DMS 273 treated with DMSO at 0.1 percent for 48 hours (cell line): ENCODE results near the gene AKAP5.

Experiments
- DNase-seq: peaks from one replicate; lab custom pipeline; 2025; lab: John Stamatoyannopoulos, UW

Gene AKAP5

GRCh38 chr14:64465191-64465822, at the start of gene AKAP5:
AKAP5 (plus strand) TSS chr14:64465499; CDS start chr14:64468395, 2,896 bp downstream.
- no peak for DNase-seq

GRCh38 chr14:64416348-64416932, 48.9 kb upstream of the AKAP5 start:
- DNase-seq: no peak

- no peak for DNase-seq
Measured at GRCh38 chr14:64417055-64417770, 48.1 kb upstream of the AKAP5 start.

- DNase-seq: no peak
Measured at GRCh38 chr14:64417771-64418125, 47.6 kb upstream of the AKAP5 start.

- no peak for DNase-seq
Measured at GRCh38 chr14:64419003-64419402, 46.3 kb upstream of the AKAP5 start.

GRCh38 chr14:64421166-64421565, 44.1 kb upstream of the AKAP5 start:
- DNase-seq: no peak

GRCh38 chr14:64422005-64422404, 43.3 kb upstream of the AKAP5 start:
- no peak for DNase-seq

GRCh38 chr14:64422756-64423155, 42.5 kb upstream of the AKAP5 start:
- DNase-seq: no peak

GRCh38 chr14:64423987-64424386, 41.3 kb upstream of the AKAP5 start:
- no peak for DNase-seq

GRCh38 chr14:64434528-64434927, 30.8 kb upstream of the AKAP5 start:
- DNase-seq: no peak

- no peak for DNase-seq
Measured at GRCh38 chr14:64438181-64438841, 27.0 kb upstream of the AKAP5 start.

GRCh38 chr14:64439141-64439540, 26.2 kb upstream of the AKAP5 start:
- no peak for DNase-seq

- DNase-seq: no peak
Measured at GRCh38 chr14:64440494-64440893, 24.8 kb upstream of the AKAP5 start.

- DNase-seq: no peak
Measured at GRCh38 chr14:64442300-64442988, 22.9 kb upstream of the AKAP5 start.

GRCh38 chr14:64444140-64444539, 21.2 kb upstream of the AKAP5 start:
- DNase-seq: no peak

- DNase-seq: no peak
Measured at GRCh38 chr14:64444984-64445845, 20.1 kb upstream of the AKAP5 start.

GRCh38 chr14:64447876-64448670, 17.2 kb upstream of the AKAP5 start:
- DNase-seq: no peak

- DNase-seq: no peak
Measured at GRCh38 chr14:64450255-64450654, 15.0 kb upstream of the AKAP5 start.

GRCh38 chr14:64454671-64455070, 10.6 kb upstream of the AKAP5 start:
- no peak for DNase-seq

GRCh38 chr14:64459405-64460136, 5.7 kb upstream of the AKAP5 start:
- no peak for DNase-seq
